22Rv1 (cell line): ENCODE data around the gene TRAPPC5.

Experiments used
- ZFX ChIP-seq: fragments of 450-650 bp; IDR thresholded peaks from 2 replicates; pipeline ENCODE4 v1.6.1; 2017; ENCODE audit warnings: antibody characterized with exemption, borderline replicate concordance
- TF ChIP-seq, protein P1 (sequence below): fragments of 450-650 bp; IDR thresholded peaks from 2 replicates; pipeline ENCODE4 v1.5.1; 2017; ENCODE audit warnings: mild to moderate bottlenecking

- TF ChIP-seq, protein P1, sequence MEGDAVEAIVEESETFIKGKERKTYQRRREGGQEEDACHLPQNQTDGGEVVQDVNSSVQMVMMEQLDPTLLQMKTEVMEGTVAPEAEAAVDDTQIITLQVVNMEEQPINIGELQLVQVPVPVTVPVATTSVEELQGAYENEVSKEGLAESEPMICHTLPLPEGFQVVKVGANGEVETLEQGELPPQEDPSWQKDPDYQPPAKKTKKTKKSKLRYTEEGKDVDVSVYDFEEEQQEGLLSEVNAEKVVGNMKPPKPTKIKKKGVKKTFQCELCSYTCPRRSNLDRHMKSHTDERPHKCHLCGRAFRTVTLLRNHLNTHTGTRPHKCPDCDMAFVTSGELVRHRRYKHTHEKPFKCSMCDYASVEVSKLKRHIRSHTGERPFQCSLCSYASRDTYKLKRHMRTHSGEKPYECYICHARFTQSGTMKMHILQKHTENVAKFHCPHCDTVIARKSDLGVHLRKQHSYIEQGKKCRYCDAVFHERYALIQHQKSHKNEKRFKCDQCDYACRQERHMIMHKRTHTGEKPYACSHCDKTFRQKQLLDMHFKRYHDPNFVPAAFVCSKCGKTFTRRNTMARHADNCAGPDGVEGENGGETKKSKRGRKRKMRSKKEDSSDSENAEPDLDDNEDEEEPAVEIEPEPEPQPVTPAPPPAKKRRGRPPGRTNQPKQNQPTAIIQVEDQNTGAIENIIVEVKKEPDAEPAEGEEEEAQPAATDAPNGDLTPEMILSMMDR: no peak
- TF ChIP-seq ZFX: no peak
Observed at GRCh38 chr19:7704280-7705060, 23.8 kb downstream of the TRAPPC5 start.
